Stimulated activated memory B cell treated with anti-CD40 and anti-IgM and Interleukin-4, amounts not matched to agents 10 μg/mL and 1 μg/mL and 100 μg/mL, for 72 hours (primary cell): ENCODE data around the gene NMUR1.

Experiments used
- ATAC-seq: fragments of 150-1000 bp; cut with Tn5 transposase; 2 replicates; pipeline ENCODE4 v1.10.0; 2021
- H3K27ac Mint-ChIP-seq: one replicate; pipeline ENCODE4 v1.8.0; 2022; ENCODE audit warnings: mild to moderate bottlenecking, mixed read lengths
- H3K27me3 Mint-ChIP-seq: one replicate; pipeline ENCODE4 v1.8.0; 2022; ENCODE audit warnings: mixed read lengths
- H3K36me3 Mint-ChIP-seq: one replicate; pipeline ENCODE4 v1.8.0; 2022; ENCODE audit warnings: mixed read lengths
- H3K4me1 Mint-ChIP-seq: one replicate; pipeline ENCODE4 v1.8.0; 2022; ENCODE audit warnings: mixed read lengths
- H3K4me3 Mint-ChIP-seq: one replicate; pipeline ENCODE4 v1.8.0; 2022; ENCODE audit warnings: mild to moderate bottlenecking, moderate library complexity, mixed read lengths
- H3K9me3 Mint-ChIP-seq: one replicate; pipeline ENCODE4 v1.8.0; 2022; ENCODE audit warnings: mixed read lengths

NMUR1 gene

GRCh38 chr2:231523451-231524285 lies 6.6 kb downstream of the NMUR1 start:
- Mint-ChIP-seq H3K4me1 (no peaks in the 10 kb centered on the region), H3K4me3 (no peak overlapping the region), H3K27me3 (peaks cover 45% of the 10 kb centered on the region), H3K27ac (no peak overlapping the region), H3K36me3 (no peaks in the 10 kb centered on the region), H3K9me3 (no peaks in the 10 kb centered on the region)
- no peak for ATAC-seq

- H3K27me3 Mint-ChIP-seq = peaks cover 34% of the 10 kb centered on the region
- ATAC-seq = no peak
- no peaks in the 10 kb centered on the region for H3K9me3 Mint-ChIP-seq
- no peaks in the 10 kb centered on the region for H3K4me1 Mint-ChIP-seq
- no peak overlapping the region for H3K27ac Mint-ChIP-seq
- no peak overlapping the region for H3K4me3 Mint-ChIP-seq
- H3K36me3 Mint-ChIP-seq = no peaks in the 10 kb centered on the region
Measured at GRCh38 chr2:231522418-231523180, 7.6 kb downstream of the NMUR1 start.

DNA sequence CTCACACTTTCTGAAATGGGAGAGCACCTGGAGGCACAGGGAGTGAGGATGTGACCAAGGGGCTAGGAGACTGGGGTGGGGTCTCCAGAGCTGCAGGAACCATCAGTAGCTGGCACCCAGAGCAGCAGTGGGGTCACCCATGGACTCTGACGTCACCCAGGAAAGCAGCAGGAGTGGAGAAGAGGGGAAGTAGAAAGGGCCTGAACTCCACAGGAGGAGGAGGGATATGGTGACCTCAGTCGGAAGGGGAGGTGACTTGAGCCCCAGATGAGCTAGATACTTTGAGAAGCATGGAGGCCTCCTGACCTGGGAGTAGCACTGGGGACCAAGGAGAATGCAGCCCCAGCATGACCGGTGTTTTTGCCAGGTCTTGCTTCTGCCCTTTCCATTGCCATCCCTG lies 8.8 kb downstream of the NMUR1 start:
- Mint-ChIP-seq H3K27me3 (peaks cover 23% of the 10 kb centered on the region), H3K36me3 (no peaks in the 10 kb centered on the region), H3K9me3 (no peaks in the 10 kb centered on the region), H3K27ac (no peak overlapping the region), H3K4me1 (no peaks in the 10 kb centered on the region), H3K4me3 (no peak overlapping the region)
- no peak for ATAC-seq

DNA sequence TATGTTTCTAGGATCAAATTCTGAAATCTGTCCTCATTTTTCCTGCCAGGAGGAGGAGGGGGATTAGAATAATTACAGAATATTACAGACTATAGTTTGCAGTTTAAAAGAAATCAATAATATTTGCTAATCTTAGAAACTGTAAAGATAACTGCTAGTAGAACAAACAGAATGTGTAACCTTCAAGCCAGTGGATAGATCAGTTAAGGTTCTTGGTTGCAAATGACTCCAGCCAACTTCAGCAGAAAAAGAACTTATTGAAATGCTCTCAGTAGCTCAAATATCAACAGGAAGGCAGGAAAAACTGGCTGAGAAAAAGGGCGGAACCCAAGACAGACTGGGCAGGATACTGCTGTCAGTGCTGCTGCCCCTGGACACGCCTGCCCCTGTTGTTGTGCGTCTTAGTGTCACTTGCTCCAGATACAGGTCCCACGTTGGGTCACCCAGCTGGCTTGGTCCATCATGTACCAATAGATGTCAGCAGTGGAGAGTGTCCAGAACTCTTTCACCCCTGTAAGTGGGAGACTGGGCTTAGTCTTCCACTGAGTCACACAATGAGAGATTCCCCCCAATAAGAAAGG lies 10.2 kb downstream of the NMUR1 start:
- no peak overlapping the region for H3K4me3 Mint-ChIP-seq

GRCh38 chr2:231518771-231519170 lies 11.5 kb downstream of the NMUR1 start:
- Mint-ChIP-seq H3K27ac (no peak overlapping the region), H3K4me3 (no peak overlapping the region)

More for the DNA sequence above, 10.2 kb downstream of the NMUR1 start:
- no peaks in the 10 kb centered on the region for H3K4me1 Mint-ChIP-seq
- no peaks in the 10 kb centered on the region for H3K36me3 Mint-ChIP-seq
- no peak overlapping the region for H3K27ac Mint-ChIP-seq
- ATAC-seq = no peak
- H3K9me3 Mint-ChIP-seq = no peaks in the 10 kb centered on the region
- H3K27me3 Mint-ChIP-seq = peaks cover 9% of the 10 kb centered on the region

DNA sequence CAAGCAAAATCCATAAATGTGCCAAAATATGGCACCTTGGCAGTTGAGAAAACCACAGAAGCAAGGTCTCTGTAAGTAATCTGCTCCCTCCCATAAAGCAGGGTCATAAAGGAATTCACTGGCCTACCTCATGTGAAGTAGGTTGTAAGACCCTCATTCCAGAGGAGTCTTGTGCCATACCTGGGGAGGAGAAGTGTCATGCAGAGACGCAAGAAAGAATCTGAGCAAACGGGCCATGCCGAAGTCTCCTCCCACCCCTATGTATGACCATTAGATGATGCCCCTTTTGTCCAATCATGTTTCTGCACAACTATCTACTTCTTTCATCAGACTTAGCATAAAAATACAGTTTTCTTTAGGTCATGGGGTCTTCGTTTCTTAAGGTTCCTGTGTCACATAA lies 14.6 kb downstream of the NMUR1 start:
- H3K27me3 Mint-ChIP-seq = no peaks in the 10 kb centered on the region
- no peak overlapping the region for H3K4me3 Mint-ChIP-seq
- peaks cover 11% of the 10 kb centered on the region for H3K4me1 Mint-ChIP-seq
- ATAC-seq = no peak
- no peak overlapping the region for H3K27ac Mint-ChIP-seq
- no peaks in the 10 kb centered on the region for H3K36me3 Mint-ChIP-seq
- no peaks in the 10 kb centered on the region for H3K9me3 Mint-ChIP-seq

More at GRCh38 chr2:231518771-231519170, 11.5 kb downstream of the NMUR1 start:
- Mint-ChIP-seq H3K9me3 (no peaks in the 10 kb centered on the region), H3K27me3 (no peaks in the 10 kb centered on the region), H3K36me3 (no peaks in the 10 kb centered on the region), H3K4me1 (peaks cover 6% of the 10 kb centered on the region)
- ATAC-seq = no peak

DNA sequence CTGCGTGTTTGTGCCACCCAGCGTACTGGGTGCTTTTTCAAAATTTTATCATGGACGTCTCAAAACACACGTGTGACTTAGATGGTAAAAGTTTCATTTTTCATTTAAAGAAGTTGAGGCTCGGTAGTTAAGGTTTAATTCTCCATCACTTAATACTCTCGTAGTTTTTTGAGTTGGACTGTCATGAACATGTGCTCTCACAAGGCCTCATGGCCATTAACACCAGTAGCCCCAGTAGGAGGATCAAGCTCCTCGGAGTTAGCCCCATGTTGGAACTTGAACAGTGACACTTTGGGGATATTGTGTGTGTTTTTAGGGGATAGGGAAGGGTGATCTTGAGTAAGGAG lies 15.3 kb downstream of the NMUR1 start:
- no peaks in the 10 kb centered on the region for H3K27me3 Mint-ChIP-seq
- peaks cover 11% of the 10 kb centered on the region for H3K4me1 Mint-ChIP-seq
- peak overlapping the region; percentile 97 for H3K27ac Mint-ChIP-seq
- ATAC-seq = no peak
- H3K9me3 Mint-ChIP-seq = no peaks in the 10 kb centered on the region
- no peaks in the 10 kb centered on the region for H3K36me3 Mint-ChIP-seq
- H3K4me3 Mint-ChIP-seq = peak overlapping the region; percentile 94

GRCh38 chr2:231514225-231514950 lies 15.9 kb downstream of the NMUR1 start:
- no peaks in the 10 kb centered on the region for H3K9me3 Mint-ChIP-seq
- H3K4me3 Mint-ChIP-seq = peak overlapping the region; percentile 94
- peak; percentile 100 for ATAC-seq
- peak overlapping the region; percentile 97 for H3K27ac Mint-ChIP-seq
- H3K27me3 Mint-ChIP-seq = no peaks in the 10 kb centered on the region
- no peaks in the 10 kb centered on the region for H3K36me3 Mint-ChIP-seq
- peaks cover 11% of the 10 kb centered on the region for H3K4me1 Mint-ChIP-seq

- Mint-ChIP-seq H3K9me3 (no peaks in the 10 kb centered on the region), H3K4me3 (peak overlapping the region; percentile 94), H3K27ac (peak overlapping the region; percentile 97), H3K27me3 (no peaks in the 10 kb centered on the region), H3K36me3 (no peaks in the 10 kb centered on the region), H3K4me1 (peaks cover 11% of the 10 kb centered on the region)
- ATAC-seq = no peak
Measured at GRCh38 chr2:231513746-231514224, 16.5 kb downstream of the NMUR1 start.

DNA sequence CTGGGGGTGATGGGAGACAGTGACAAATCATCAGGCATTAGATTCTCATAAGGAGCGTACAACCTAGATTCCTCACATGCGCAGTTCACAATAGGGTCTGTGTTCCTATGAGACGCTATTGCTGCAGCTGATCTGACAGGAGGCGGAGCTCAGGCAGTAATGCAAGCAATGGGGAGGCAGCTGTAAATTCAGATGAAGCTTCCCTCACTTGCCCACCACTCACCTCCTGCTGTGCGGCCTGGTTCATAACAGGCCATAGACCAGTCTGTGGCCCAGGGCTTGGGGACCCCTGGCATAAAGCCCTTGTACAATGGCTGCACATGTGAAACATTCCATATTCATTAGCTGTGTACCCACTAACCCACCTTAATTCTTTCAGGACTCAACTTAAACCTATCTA lies 18.0 kb downstream of the NMUR1 start:
- Mint-ChIP-seq H3K27me3 (no peaks in the 10 kb centered on the region), H3K4me3 (no peak overlapping the region), H3K27ac (no peak overlapping the region), H3K4me1 (peaks cover 11% of the 10 kb centered on the region), H3K36me3 (no peaks in the 10 kb centered on the region), H3K9me3 (no peaks in the 10 kb centered on the region)
- no peak for ATAC-seq

GRCh38 chr2:231503766-231504165 lies 26.5 kb downstream of the NMUR1 start:
- no peaks in the 10 kb centered on the region for H3K9me3 Mint-ChIP-seq
- no peaks in the 10 kb centered on the region for H3K27me3 Mint-ChIP-seq
- ATAC-seq = no peak
- H3K4me3 Mint-ChIP-seq = no peak overlapping the region
- no peaks in the 10 kb centered on the region for H3K4me1 Mint-ChIP-seq
- peaks cover 13% of the 10 kb centered on the region for H3K36me3 Mint-ChIP-seq
- H3K27ac Mint-ChIP-seq = no peak overlapping the region

- ATAC-seq = no peak
- Mint-ChIP-seq H3K4me1 (no peaks in the 10 kb centered on the region), H3K27ac (no peak overlapping the region), H3K27me3 (no peaks in the 10 kb centered on the region), H3K36me3 (peaks cover 13% of the 10 kb centered on the region), H3K4me3 (no peak overlapping the region), H3K9me3 (no peaks in the 10 kb centered on the region)
Measured at GRCh38 chr2:231502596-231502995, 27.6 kb downstream of the NMUR1 start.

- no peaks in the 10 kb centered on the region for H3K4me1 Mint-ChIP-seq
- no peaks in the 10 kb centered on the region for H3K9me3 Mint-ChIP-seq
- ATAC-seq = no peak
- no peak overlapping the region for H3K4me3 Mint-ChIP-seq
- no peaks in the 10 kb centered on the region for H3K27me3 Mint-ChIP-seq
- no peak overlapping the region for H3K27ac Mint-ChIP-seq
- H3K36me3 Mint-ChIP-seq = peaks cover under 1% of the 10 kb centered on the region
Measured at GRCh38 chr2:231497651-231498050, 32.6 kb downstream of the NMUR1 start.

DNA sequence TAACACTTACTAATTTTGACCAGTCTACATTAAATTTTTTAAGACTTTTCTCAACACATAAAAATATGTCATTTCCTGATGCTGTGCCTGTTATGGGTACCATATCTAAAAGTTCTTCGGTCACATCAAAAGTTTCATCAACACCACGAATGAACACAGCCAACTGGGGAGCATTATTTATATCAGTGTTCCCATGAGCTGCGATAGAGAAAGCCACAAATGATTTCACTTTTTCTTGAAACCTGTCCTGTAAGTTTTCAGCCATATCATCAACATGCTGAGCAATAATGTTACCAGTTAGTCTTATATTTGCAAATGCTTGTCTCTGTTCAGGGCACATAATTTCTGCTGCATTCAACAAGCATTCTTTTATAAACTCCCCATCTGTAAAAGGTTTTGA lies 35.6 kb downstream of the NMUR1 start:
- Mint-ChIP-seq H3K27me3 (peaks cover 1% of the 10 kb centered on the region), H3K27ac (no peak overlapping the region), H3K36me3 (no peaks in the 10 kb centered on the region), H3K9me3 (no peaks in the 10 kb centered on the region), H3K4me1 (no peaks in the 10 kb centered on the region), H3K4me3 (no peak overlapping the region)
- no peak for ATAC-seq

DNA sequence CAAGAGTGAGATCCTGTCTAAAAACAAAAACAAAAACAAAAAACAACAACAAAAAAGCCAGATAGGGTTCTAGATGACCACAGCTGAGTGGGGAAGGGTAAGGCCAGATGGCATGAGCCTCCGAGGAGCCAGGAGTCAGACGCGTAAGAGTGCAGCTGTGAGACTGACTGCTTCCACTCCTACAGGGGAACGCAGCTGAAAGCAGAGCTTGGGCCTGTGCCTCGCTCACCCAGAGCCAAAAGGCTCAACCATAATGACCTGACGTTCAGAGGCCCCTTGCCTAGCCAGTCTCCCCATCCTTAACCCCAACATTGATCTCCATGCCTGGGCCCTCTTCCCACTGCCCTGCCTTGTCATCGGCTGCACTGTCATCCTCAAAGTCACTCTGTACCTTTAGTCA lies 39.4 kb downstream of the NMUR1 start:
- Mint-ChIP-seq H3K9me3 (no peaks in the 10 kb centered on the region), H3K36me3 (no peaks in the 10 kb centered on the region), H3K4me3 (no peak overlapping the region), H3K27ac (no peak overlapping the region), H3K4me1 (no peaks in the 10 kb centered on the region), H3K27me3 (peaks cover 6% of the 10 kb centered on the region)
- no peak for ATAC-seq
